Measurements from ENCODE around the gene P2RX5.

DNA sequence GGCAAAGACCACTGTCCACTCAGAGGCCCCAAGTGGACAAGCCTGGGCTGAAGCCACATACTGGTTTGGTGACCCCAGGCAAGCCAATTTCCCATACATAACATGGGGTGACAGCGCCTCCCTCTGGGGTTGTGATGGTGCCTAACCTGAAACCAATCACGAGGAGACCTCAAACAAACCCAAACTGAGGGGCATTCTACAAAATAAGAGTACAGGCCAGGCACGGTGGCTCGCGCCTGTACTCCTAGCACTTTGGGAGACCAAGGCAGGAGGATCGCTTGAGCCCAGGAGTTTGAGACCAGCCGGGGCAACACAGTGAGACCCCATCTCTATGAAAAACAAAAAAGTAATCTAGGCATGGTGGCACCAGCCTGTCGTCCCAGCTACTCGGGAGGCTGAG, 3.6 kb downstream of the P2RX5 start:
- TF ChIP-seq YY1 (IDR thresholded peaks at IDR 0.05; ENCODE audit: insufficient read depth, insufficient read length) (no peak), ZNF274 (IDR thresholded peaks at IDR 0.05; ENCODE audit: low read depth, low read length) (no peak)
